NCI-H187 treated with DMSO at 0.1 percent for 48 hours (cell line): ENCODE measurements around the gene PIP5KL1.

Experiments used
- DNase-seq: peaks from one replicate; lab custom pipeline; 2025; lab: John Stamatoyannopoulos, UW

PIP5KL1 gene

DNA sequence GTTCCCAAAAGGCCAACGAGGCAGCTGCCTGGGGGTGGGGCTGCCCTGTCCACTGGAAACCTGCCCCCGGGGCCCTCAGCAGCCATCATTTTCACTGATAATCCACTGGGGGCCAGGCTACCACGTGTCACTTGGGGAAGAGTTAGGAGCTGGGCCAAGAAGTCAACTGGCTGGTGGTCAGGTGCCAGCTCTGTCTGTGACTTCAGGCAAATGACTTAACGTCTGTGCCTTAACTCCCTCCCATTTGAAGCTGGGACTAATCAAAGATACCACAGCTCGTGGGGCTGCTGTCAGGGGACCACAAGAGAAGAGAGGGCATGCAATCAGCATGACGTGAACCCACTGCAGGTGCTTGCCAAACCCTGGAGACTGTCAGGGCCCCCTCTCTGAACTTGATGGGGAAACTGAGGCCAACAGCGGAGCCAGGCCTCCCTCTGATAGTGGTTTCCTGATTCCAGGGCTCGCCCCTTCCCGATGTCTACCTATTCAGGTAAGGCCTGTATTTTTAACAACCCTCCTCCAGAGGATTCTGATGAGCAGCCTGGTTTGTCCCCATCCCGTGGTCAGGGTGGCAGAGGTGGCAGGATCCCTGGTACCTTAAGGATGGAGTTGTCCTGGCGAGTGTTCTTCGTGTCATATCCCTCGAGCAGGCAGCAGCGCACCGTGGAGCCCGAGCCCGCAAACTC, 19.4 kb upstream of the PIP5KL1 start:
- no peak for DNase-seq

- DNase-seq = no peak
Observed at GRCh38 chr9:127947841-127948710, 17.5 kb upstream of the PIP5KL1 start.

DNA sequence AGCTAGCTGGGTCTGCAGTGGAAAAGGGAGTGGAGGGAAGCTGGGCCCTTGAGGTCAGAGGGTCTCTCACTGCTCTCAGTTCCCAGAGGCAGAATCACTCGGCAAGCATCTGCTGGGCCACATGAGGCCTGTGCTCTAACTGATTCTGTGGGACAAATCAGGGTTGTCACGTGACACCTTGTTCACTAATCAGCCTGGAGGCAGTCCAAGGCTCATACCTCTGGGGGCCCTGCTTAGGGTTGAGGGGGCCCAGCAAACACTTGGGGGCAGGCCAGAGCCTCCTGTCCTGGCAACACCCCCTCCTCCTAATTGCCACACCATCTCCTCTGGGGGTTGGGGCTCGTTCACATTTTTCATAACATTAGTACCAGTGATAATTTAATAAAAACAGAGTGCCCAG, 16.2 kb upstream of the PIP5KL1 start:
- DNase-seq = no peak

GRCh38 chr9:127945942-127946341, 15.4 kb upstream of the PIP5KL1 start:
- no peak for DNase-seq

DNA sequence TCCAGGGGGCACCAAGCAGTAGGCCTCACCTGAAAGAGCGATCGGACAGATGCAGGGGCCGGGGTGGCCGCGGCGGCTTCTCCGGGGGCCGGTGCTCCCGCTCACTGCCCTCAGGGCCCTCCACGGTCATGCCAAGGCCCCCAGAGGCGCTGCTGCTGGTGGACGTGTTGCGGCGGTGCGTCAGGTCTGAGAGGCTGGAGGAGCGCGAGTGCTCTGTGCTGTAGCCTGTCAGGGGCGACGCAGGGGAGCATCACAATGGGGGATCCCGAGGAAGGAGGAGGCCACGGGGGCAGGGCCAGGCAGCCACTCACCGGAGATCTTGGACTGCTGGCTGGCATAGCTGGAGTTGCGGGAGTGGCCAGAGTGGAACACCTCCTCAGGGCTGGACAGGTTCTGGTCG, 14.8 kb upstream of the PIP5KL1 start:
- DNase-seq = no peak

DNA sequence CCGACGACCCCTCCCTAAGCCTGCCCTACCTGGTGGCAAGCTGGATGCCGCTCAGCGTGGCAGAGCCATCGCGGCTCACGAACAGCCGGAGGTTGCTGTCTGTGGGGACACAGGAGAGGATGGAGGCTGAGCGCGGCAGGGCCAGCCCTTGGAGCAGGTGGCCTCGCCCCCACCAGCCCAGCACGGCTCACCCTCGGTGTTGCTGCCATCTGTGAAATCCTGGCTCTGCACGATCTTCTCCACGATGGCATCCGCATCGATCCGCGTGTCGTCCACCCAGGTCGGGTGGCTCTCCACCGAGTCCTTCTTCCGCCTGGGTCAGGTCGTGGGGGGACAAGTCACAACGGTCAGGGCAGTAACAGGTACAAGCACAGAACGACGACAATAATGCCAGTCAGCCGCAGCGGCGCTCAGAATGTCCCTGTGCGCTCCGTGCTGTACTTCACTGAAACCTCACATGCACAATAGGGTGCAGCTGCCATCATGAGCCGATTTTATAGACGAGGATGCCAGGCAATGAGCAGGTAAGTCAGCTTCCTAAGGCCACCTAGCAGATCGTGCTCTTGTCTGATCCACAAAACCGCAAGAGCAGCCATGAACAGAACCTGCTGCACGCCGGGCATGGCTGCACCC, 14.1 kb upstream of the PIP5KL1 start:
- no peak for DNase-seq

DNA sequence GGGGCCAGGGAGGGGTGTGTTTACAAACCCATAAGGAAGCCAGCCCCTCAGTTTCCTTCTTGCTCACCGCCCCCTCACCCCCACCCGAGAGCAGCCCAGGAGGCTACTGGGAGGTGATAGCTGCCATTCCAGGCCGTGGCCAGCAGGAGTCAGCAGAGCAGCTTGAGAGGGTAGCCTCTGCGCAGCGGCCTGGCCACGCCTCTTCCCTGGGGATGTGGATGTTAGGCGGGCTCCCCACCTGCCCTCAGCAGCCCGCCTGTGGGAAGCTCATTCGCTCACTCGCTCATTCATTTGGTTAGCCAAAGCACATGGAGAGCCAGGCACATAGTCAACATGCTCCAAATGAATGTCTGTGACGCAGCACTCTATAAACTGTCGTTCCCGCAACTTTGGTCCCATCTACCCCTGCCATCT, 13.2 kb upstream of the PIP5KL1 start:
- no peak for DNase-seq

DNA sequence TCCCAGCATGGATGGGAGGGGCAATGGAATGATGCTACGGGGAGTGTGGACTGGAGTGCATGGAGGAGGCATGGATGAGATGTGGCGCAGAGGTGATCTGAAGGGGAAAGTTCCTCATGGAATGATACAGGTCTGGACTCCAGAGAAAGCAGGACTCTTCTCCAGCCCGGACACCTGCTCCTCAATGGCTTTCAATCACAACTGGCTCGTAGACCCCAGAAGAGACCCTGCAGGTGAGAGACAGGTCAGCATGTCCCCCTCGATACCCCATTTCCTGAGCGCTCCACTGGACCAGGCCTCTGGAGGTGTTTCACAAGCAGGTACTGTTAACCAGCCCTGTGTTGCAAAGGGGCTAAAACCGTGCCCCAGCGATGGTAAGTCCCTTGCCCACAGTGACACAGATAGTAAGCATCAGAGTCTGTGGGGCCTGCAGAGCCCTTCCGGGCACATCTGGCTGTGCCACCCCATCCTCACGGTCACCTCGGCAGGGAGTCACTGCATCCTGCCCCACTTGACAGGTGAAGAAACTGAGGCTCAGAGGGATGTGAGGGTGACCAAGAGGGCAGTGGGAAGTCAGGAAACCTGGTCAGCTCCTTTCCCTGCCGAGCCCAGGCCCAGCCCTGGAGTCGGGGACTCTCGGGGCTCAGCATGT, 12.6 kb upstream of the PIP5KL1 start:
- DNase-seq = no peak

GRCh38 chr9:127942216-127943010, 11.8 kb upstream of the PIP5KL1 start:
- DNase-seq = no peak

DNA sequence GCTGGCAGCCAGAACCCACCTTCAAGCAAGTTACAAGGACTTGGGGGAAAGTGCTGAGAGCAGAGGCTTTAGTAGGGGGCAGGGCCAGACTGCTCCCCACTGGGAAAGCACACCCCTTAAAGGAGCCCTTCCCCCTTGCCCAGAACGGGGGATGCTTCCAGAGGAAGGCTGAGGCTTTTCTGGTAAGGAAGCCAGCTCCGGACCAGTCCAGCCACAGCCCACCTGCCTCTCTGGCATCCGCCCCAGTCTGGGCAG, 11.3 kb upstream of the PIP5KL1 start:
- no peak for DNase-seq

GRCh38 chr9:127941062-127941960, 10.7 kb upstream of the PIP5KL1 start:
- DNase-seq = no peak

- no peak for DNase-seq
Observed at GRCh38 chr9:127940593-127940992, 10.0 kb upstream of the PIP5KL1 start.

DNA sequence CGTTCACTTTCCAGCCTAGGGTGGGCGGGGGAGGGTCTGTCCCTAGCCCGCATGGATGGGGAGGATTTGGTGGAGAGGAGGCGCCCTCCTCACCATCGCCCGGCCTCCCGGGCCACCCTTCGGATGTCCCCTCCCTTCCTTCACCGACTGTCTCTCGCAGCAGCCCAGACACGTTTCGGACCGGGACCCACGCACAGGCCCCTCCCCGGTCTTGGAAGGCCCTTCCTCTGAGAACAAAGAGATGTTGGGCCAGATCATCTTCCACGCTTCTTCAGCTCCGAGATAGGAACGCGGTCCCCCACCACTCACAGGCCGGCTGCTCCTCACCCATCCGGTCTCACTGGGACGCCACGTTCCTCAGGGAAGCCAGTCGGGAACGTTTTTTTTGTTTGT, 7.7 kb upstream of the PIP5KL1 start:
- no peak for DNase-seq

DNA sequence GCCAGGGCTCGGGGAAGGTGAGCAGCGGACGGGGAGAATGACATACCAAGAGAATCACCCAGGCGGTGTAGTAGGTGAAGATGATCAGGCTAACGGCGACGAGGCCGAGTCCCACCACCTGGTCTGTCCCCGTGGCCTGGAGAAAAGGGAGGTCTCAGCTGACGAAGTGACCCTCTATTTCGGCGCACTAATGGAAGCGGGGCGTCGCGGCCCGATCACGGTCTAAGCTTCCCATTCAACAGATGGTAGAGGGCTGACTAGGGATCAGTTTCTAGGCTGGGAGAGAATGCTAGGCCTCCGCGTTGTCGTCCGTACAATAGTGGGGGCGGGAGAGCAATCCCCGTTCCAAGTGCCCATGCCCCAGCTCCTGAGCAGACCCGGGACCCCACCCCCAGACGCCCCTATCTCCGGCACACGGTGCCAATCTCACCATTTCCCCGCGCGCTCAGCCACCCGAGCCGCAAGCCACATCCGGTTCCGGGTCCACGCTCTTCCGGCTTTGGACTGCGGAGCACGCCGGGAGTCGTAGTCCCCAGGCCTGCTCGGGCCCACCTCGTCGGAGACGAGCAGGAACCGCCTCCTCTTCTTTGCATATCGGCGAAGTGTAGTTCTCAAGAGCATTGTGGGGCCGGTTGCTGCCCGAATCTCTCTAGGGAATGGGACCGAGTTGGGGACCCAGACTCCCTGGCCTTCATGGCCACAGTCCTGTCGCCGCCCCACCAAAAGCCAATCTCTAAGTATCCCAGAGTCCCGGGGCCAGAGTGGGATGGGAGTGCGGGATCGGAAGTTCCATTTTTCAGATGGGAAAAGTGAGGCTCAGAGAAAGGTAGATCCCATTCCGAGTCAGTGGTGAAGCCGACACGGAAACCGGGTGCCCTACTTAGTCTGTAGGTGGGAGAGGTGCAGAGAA, 7.1 kb upstream of the PIP5KL1 start, which contains the start of gene DPM2:
DPM2 (minus strand) TSS at position 467 of the 910 bp plus-strand sequence; CDS start at position 433, 34 bp downstream.
- DNase-seq = no peak

GRCh38 chr9:127937056-127937387, 6.4 kb upstream of the PIP5KL1 start:
- DNase-seq = no peak

DNA sequence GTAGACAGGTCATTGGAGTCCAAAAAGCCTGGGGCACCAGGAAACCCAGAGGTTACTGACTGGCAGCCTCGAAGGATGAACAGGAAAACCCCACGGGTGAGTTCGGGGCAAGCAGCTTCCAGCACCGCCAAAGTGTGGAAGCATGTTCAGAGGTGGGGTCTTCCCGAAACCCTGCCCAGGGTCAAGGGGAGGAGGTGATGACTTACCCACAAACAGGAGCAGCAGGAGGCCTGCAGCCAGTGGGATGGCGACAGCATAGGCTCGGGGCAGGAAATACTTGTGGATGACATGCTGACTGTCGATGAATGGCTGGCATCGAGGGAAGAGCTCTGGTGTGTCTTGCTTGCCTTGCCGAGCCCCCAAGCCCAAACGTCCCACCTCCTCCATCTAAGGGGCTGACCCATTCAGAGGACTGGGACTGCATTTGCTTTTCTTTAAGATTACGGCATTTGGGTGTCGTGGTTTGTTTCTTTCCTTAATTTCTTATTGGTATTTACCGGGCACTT, 5.8 kb upstream of the PIP5KL1 start:
- DNase-seq = no peak

DNA sequence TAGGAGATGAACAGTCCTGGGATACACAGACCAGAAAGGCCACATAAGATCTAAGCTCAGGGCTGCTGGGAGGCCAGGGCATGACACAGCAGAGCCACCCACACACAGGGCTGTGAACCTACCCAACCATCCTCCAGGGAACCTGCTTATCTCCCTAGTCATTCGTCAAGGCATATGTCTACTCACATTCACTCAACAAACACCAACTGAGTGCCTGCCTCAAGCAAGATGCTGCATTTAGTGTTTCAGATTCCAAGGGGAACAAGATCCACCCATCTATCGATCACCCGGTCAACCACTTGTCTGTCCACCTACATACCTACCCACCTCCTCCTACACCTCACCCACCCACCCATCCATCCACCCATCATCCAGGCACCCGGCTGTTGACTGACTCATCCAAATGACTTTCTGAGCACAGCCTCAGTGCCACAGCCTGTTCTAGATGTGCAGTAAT, 5.2 kb upstream of the PIP5KL1 start:
- DNase-seq = no peak

- DNase-seq = no peak
Observed at GRCh38 chr9:127934986-127935385, 4.4 kb upstream of the PIP5KL1 start.

GRCh38 chr9:127934248-127934647, 3.7 kb upstream of the PIP5KL1 start:
- no peak for DNase-seq
